ENCODE data around the gene NDE1.

Gene NDE1

DNA sequence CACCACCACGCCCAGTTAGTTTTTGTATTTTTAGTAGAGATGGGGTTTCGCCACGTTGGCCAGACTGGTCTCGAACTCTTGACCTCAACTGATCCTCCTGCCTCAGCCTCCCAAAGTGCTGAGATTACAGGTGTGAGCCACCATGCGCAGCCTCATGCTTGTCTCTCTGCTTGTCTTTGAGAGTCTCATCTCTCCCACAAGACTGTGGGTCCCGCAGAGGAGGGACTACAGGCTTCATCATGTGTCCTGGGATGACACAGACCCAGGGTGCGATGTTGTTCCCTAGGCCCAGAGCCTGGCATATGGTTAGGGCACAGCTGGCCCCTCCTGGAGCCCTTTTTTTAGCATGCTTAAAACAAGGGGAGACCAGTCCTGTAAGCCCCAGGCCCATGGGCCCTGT lies 101.9 kb downstream of the NDE1 start:
- H3K36me3 ChIP-seq (ENCODE audit: low read length) = no peaks in the 10 kb centered on the region
- no peak overlapping the region for H3K4me3 ChIP-seq (ENCODE audit: insufficient read depth, low read length, poor library complexity, severe bottlenecking)
- H2AFZ ChIP-seq (ENCODE audit: low read depth, low read length, severe bottlenecking) = no peak overlapping the region
- no peak for TF ChIP-seq EZH2phosphoT487 (conservative IDR thresholded peaks at IDR 0.05; ENCODE audit: low read length)
- TF ChIP-seq, protein P1, sequence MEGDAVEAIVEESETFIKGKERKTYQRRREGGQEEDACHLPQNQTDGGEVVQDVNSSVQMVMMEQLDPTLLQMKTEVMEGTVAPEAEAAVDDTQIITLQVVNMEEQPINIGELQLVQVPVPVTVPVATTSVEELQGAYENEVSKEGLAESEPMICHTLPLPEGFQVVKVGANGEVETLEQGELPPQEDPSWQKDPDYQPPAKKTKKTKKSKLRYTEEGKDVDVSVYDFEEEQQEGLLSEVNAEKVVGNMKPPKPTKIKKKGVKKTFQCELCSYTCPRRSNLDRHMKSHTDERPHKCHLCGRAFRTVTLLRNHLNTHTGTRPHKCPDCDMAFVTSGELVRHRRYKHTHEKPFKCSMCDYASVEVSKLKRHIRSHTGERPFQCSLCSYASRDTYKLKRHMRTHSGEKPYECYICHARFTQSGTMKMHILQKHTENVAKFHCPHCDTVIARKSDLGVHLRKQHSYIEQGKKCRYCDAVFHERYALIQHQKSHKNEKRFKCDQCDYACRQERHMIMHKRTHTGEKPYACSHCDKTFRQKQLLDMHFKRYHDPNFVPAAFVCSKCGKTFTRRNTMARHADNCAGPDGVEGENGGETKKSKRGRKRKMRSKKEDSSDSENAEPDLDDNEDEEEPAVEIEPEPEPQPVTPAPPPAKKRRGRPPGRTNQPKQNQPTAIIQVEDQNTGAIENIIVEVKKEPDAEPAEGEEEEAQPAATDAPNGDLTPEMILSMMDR (IDR thresholded peaks at IDR 0.05; ENCODE audit: insufficient read depth, low read length, poor library complexity, severe bottlenecking) = no peak
- no peak overlapping the region for H3K4me2 ChIP-seq (ENCODE audit: low read depth, low read length, poor library complexity, severe bottlenecking)
- no peaks in the 10 kb centered on the region for H4K20me1 ChIP-seq (ENCODE audit: low read depth, low read length)
- no peaks in the 10 kb centered on the region for H3K9me2 ChIP-seq (replicated peaks; ENCODE audit: insufficient read depth, low read length)
- no peak overlapping the region for H3K27ac ChIP-seq (ENCODE audit: low read depth, low read length)
- H3F3A ChIP-seq (ENCODE audit: insufficient read depth) = no peaks in the 10 kb centered on the region
- no peaks in the 10 kb centered on the region for H3K79me2 ChIP-seq (ENCODE audit: insufficient read depth, low read length)
- no peaks in the 10 kb centered on the region for H3K27me3 ChIP-seq (ENCODE audit: low read length)
- no peak overlapping the region for H3K9ac ChIP-seq (ENCODE audit: low read length)
- H3K9me3 ChIP-seq (ENCODE audit: insufficient read depth, low read length) = no peaks in the 10 kb centered on the region

DNA sequence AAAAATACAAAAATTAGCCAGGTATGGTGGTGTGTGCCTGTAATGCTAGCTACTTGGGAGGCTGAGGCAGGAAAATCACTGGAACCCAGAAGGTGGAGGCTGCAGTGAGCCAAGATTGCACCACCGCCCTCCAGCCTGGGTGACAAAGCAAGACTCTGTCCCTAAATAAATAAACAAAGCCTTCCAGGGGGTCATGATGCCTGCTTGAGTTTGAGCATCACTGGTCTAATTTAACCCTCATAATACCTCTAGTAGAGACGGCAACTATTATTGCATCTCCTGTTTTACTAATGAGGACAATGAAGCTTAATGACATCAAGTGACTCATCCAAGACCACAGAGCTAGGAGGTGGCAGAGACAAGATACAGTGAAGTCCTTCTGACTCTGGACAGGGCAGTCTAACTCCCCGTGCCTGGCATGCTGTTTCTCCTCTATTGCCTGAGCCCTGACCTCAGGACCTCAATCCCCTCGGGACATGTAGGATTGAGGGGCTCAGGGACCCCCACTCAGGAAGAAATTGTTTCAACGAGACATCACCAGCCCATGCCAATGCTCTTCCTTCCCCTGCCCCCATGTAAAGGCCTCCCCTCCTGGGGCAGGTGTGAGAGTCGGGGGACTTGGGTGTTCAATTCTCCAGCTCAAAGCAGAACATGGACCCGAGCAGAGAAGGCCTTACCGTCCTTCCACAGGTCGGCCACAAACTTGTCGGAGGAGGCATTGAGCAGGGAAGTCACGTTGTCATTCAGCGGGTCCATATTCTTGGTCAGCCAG lies 102.9 kb downstream of the NDE1 start:
- Histone ChIP-seq H3K4me2 (ENCODE audit: low read depth, low read length, poor library complexity, severe bottlenecking) (no peak overlapping the region), H3K9ac (ENCODE audit: low read length) (no peak overlapping the region), H4K20me1 (ENCODE audit: low read depth, low read length) (no peaks in the 10 kb centered on the region), H3K9me2 (replicated peaks; ENCODE audit: insufficient read depth, low read length) (no peaks in the 10 kb centered on the region), H2AFZ (ENCODE audit: low read depth, low read length, severe bottlenecking) (no peak overlapping the region), H3K27me3 (ENCODE audit: low read length) (no peaks in the 10 kb centered on the region), H3K27ac (ENCODE audit: low read depth, low read length) (no peak overlapping the region), H3K36me3 (ENCODE audit: low read length) (no peaks in the 10 kb centered on the region), H3K4me3 (ENCODE audit: insufficient read depth, low read length, poor library complexity, severe bottlenecking) (no peak overlapping the region), H3K79me2 (ENCODE audit: insufficient read depth, low read length) (no peaks in the 10 kb centered on the region), H3K9me3 (ENCODE audit: insufficient read depth, low read length) (no peaks in the 10 kb centered on the region), H3F3A (ENCODE audit: insufficient read depth) (no peaks in the 10 kb centered on the region)
- TF ChIP-seq EZH2phosphoT487 (conservative IDR thresholded peaks at IDR 0.05; ENCODE audit: low read length) = no peak
- TF ChIP-seq, protein P1 (IDR thresholded peaks at IDR 0.05; ENCODE audit: insufficient read depth, low read length, poor library complexity, severe bottlenecking) = no peak

DNA sequence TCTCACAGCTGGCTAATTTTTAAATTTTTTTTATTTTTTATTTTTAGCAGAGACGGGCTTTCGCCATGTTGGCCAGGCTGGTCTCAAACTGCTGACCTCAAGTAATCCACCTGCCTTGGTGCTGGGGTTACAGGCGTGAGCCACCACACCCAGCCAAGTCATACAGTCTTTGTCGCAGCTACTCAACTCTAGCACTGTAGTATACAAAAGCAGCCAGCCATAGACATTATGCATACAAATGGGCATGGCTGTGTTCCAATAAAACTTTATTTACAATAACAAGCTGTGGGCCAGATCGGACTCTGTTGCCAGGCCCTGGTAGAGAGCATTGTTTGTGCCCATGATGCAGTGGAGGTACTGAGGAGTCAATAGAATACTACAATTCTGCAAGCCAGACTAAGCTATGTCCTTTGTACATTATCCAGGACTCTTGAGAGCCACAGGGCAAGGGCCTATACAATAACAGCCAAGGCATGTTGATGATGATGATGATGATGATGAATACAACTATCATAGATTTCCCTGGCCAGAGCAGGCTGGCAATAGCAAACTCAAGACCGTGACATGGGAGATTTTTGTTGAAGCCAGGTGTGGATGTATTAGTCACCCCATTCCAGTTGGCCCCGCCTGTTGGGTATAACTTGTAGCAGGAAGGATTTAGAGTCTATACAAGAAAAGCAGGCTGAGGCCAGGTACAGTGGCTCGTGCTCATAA lies 104.9 kb downstream of the NDE1 start:
- Histone ChIP-seq H3F3A (ENCODE audit: insufficient read depth) (no peaks in the 10 kb centered on the region), H3K9me3 (ENCODE audit: insufficient read depth, low read length) (no peaks in the 10 kb centered on the region), H3K9ac (ENCODE audit: low read length) (no peak overlapping the region), H3K27me3 (ENCODE audit: low read length) (no peaks in the 10 kb centered on the region), H3K36me3 (ENCODE audit: low read length) (no peaks in the 10 kb centered on the region), H3K79me2 (ENCODE audit: insufficient read depth, low read length) (no peaks in the 10 kb centered on the region), H3K27ac (ENCODE audit: low read depth, low read length) (no peak overlapping the region), H3K4me3 (ENCODE audit: insufficient read depth, low read length, poor library complexity, severe bottlenecking) (no peak overlapping the region), H3K4me2 (ENCODE audit: low read depth, low read length, poor library complexity, severe bottlenecking) (no peak overlapping the region), H4K20me1 (ENCODE audit: low read depth, low read length) (no peaks in the 10 kb centered on the region), H2AFZ (ENCODE audit: low read depth, low read length, severe bottlenecking) (no peak overlapping the region), H3K9me2 (replicated peaks; ENCODE audit: insufficient read depth, low read length) (no peaks in the 10 kb centered on the region)
- TF ChIP-seq, protein P1 (IDR thresholded peaks at IDR 0.05; ENCODE audit: insufficient read depth, low read length, poor library complexity, severe bottlenecking) = no peak
- TF ChIP-seq EZH2phosphoT487 (conservative IDR thresholded peaks at IDR 0.05; ENCODE audit: low read length) = no peak
